HG03521 (cell line): ENCODE data around the gene AGO4.
"Not testable (repeated sequence)": the region's sequence is repeated elsewhere in the genome, so short reads cannot be mapped to it uniquely, and the experiment has no call there.

Experiments
- ATAC-seq: cut with Tn5 transposase; IDR thresholded peaks from one replicate; pipeline ENCODE4 v1.9.1; 2021; ENCODE audit warnings: mild to moderate bottlenecking, moderate library complexity; ENCODE audit not compliant: unreplicated experiment

AGO4 gene

GRCh38 chr1:35863881-35864625 is 56.2 kb downstream of the AGO4 start:
- no peak for ATAC-seq

DNA sequence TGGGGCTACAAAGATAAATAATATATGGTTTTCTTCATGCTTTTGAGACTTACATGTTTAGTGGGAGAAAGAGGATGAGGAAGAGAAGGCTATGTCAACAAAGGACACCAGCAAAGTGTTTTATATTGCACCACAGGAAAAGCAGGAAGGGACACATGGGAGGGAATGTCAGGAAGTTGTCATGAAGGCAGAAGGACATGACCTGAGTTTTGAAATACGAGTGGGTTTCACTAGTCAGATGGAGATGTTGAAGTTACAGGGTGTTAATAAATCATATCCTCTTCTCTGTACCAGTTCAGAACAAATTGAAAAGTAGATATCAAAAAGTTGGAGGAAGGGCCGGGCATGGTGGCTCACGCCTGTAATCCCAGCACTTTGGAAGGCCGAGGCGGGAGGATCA is 57.0 kb downstream of the AGO4 start:
- ATAC-seq = no peak

DNA sequence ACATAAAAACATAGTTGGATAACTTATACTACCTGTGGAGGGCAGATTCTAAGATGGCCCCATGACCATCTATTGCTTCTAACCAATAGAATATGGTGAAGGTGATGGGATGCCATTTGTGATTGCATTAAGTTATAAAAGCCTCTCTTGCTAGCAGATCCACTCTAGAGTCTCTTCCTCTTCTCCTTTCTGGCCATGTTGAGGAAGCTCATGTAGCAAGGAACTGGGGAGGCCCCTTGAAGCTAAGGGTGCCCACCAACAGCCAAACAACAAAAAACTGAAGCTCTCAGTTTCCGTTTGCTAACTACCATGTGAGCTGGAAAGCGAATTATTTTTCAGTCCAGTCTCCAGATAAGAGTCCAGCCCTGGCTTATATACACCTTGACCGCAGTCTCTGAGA is 59.2 kb downstream of the AGO4 start:
- no peak for ATAC-seq

GRCh38 chr1:35869245-35869950 is 61.6 kb downstream of the AGO4 start:
- not testable (repeated sequence) for ATAC-seq

DNA sequence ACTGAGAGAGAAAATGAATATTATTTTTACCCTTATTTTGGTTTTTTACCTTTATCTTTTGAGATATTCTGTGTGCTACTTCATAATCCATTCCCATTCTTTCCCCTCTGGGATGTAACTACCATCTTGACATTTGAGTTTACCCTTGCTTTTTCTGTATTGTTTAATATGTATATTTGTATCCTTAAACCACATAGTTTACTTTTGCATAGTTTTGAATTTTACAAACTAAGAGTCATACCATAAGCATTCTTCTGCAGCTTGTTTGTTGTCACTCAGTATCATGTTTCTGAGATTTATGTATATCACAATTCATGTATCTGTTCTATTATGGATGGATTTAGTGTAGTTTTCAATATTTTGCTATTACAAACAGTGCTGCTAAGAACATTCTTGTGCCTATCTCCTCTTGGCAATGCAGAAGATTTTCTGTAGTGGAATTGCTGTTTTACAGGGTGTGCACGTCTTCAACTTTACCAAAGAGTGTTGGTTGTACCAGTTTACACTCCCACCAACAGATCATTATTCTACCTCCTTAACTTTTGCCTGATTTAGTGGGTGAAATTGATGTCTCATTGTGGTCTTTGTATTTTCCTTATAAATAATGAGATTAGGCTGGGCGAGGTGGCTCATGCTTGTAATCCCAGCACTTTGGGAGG is 63.0 kb downstream of the AGO4 start:
- no peak for ATAC-seq

DNA sequence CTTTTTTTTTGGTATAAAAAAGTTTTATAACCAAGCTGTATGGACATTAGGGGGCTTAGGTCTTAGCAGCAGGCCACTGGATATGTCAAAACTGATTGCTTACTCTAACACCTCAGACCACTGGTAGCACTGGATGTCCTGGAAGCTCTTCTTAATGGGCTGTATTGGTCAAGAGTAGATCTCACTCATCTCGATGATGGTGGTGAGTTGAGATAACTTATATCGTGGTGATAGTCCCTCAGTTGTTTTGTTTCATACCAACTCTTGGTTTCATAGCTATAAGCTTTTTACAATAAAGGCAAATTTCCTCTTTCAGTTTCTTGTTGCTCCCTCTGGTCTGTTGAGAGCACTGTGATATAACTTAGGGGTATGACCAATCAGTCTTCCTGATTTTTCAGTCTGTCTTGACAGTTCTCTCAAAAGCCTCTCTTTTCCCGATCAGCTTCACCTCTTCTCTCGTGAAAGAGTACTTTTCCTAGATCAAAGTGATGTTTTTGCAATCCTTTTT is 65.5 kb downstream of the AGO4 start:
- no peak for ATAC-seq

GRCh38 chr1:35874115-35874514 is 66.3 kb downstream of the AGO4 start:
- not testable (repeated sequence) for ATAC-seq

DNA sequence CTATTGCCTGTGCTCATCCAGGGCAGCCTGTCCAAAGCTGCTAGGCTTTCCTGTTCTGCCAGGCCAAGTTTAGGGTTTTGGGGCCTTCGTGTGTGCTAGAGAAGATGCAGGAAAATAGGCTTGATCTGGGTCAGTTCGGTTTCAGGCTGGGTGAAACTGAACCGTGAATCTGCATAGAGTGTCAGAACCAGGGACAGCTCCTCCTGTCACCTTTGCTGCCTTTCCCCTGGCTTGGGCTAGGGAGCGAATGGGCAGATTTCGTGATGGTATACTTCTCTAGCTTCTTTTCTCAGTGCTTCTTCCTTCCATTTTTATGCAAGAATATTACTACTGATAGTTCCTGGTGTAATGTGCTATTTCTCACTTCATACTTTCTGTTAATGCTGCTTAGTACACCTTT is 69.2 kb downstream of the AGO4 start:
- ATAC-seq = no peak

DNA sequence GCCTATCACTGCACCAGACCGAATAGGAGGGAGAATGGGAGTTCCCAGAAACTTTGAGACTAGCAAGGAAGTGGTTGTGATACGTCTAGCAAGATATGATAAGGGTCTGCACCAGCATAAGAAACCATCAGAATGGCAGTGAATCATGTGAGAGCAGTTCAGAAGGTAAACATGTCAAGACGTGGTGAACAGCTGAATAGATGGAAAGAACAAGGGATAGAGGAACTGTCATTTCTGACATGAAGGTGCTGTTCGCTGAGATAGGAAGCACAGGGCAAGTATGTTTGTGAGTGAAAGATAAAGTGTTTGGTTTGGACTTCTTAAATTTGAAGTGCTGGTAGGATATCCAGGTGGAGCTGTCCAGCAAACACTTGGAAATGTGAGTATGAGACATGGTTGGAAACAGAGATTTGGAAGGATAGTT is 74.0 kb downstream of the AGO4 start:
- no peak for ATAC-seq

GRCh38 chr1:35882586-35882944 is 74.7 kb downstream of the AGO4 start:
- no peak for ATAC-seq

- peak; percentile 96 for ATAC-seq
Observed at GRCh38 chr1:35882945-35883634, 75.3 kb downstream of the AGO4 start, which contains the start of gene AGO1. AGO1 (plus strand) TSS chr1:35883209; CDS start chr1:35883422, 213 bp downstream.

DNA sequence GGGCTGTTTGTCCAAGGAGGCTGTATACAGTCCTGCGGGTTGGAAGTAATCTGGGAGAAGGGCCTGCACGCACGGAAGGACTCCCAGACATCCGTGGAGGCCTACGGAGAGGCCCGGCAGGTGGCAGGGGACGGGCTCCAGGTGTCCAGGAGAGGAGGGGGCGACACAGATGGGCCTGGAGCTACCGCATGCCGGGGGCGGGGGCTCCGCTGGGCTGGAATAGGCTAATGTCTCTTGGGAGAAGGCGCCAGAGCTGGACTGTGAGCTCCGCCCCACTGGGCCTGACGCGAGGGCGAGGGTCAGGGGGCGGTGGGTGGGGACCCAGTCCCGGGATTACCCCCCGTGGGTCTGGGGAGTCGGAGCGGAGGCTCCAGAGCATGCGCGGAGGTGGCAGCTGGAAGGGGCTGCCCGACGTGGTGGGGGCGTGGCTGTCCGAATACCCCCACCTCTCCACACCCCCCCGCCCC is 75.9 kb downstream of the AGO4 start:
- no peak for ATAC-seq

- ATAC-seq = no peak
Observed at GRCh38 chr1:35884934-35885333, 77.1 kb downstream of the AGO4 start.

DNA sequence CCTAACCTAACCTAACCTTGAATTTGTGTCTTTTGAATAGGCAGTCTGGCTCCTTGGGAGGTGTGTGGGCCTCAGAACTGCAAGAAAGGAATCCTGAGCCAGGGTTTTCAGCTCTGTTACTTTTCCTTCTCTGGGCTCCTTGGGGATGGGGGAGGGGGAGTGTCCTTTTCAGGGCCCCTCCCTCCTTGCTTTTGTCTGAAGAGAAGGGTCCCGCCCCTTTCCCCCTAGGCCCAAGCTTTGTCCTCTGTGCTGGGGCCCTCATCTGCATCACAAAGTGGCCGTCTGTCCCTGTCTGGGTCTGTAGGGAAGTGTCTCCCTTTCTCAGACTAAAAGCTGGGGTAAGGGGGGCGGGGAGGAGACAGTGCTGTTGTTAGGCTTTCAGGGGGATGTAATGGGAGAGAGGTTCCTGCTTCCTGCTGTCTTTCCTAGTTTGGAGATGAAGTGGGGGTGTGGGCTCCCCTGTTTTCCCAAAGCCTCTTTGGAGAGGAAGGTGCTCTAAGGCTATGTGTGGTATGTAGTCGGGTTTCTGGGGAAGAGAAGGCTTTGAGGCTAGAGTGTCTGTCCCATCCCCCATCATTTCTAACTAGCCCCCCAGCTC is 78.2 kb downstream of the AGO4 start:
- no peak for ATAC-seq

DNA sequence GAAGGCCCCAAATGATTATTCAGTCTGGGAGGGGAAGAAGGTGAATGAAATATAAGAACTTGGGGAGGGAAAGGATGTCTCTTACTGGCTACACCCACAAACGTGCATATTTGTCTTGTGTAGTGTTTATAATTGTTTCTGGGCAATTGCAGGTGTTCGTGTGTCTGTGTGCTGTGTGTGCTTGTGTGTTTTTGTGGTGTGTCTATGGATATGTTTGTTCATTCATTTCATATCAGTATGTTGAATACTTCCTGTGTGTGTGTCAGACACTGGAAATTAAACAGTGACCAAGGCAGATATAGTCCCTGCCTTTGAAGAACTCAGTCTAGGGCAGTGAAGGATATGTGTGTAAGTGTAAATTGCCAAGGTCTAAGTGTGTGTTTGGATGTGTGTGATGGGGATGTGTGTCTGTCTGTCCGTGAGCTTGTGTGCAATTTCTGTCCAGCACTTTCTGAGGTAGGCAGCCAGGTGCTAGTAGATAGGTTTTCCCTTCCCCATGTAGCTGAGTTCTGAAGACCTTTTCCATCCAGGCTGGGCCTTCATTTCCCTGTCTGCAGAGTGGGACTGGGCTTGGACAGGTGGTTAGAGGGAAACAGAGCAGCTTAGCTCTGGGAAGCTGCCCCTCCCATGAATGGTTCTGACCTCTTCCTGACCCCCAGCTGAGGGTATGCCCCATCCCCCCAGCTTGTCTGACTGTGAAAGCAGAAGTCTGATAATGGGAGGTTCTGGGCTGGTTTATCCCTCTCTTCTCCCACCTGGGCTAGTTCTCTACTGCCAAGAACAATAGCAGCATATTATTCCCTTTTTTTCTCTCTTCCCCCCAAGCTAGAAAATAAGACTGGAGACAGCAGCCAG is 79.0 kb downstream of the AGO4 start:
- no peak for ATAC-seq

- no peak for ATAC-seq
Observed at GRCh38 chr1:35887508-35887907, 79.7 kb downstream of the AGO4 start.

- no peak for ATAC-seq
Observed at GRCh38 chr1:35888255-35888654, 80.4 kb downstream of the AGO4 start.

GRCh38 chr1:35888981-35889380 is 81.2 kb downstream of the AGO4 start:
- not testable (repeated sequence) for ATAC-seq

DNA sequence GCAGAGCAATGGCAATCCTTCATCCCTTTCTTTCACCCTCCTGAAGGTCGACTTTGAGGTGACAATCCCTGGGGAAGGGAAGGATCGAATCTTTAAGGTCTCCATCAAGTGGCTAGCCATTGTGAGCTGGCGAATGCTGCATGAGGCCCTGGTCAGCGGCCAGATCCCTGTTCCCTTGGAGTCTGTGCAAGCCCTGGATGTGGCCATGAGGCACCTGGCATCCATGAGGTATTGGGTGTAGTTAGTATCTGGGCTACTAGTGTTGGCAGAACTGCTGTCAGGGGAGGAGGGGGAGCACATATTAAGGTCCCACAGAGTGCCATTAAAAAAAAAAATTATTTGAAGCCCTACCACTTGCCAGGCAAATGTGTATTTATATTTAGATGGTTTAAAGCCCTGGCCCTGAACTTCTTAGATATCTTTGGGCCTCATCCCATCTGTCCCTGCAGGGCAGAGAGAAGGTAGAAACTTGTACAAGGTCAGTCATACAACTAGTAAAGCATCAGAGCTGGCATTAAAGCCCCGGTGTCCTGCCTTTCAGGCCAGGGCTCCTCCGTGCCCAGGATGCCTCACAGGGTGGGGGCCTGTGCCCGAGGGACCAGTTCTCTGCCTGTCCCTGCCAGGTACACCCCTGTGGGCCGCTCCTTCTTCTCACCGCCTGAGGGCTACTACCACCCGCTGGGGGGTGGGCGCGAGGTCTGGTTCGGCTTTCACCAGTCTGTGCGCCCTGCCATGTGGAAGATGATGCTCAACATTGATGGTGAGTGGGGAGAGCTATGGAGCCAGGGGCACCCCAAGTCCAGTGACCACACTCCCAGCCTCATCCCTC is 85.4 kb downstream of the AGO4 start:
- no peak for ATAC-seq
